ENCODE data around the gene P2RX3. TPM values are rescaled to one million over a fixed set of nuclear protein-coding genes. Genes with fewer than 3 reads are reported as not detected.

Gene P2RX3
- total RNA-seq, 1 experiment from 2014 or later: not detected

GRCh38 chr11:57330029-57330428 lies 8.1 kb upstream of the P2RX3 start:
- H3K4me2 ChIP-seq: no peak overlapping the region
- peaks cover 34% of the 10 kb centered on the region for H3K79me2 ChIP-seq (ENCODE audit: low read depth)
- ChIA-PET CTCF (no interaction called here), POLR2A (ENCODE audit: unreplicated experiment) (no interaction called here)
- H3F3A ChIP-seq (ENCODE audit: insufficient read depth, low read depth): peaks cover 31% of the 10 kb centered on the region
- no peaks in the 10 kb centered on the region for H4K20me1 ChIP-seq (ENCODE audit: insufficient read depth)
- no peak overlapping the region for H2AFZ ChIP-seq
- H3K27ac ChIP-seq: no peak overlapping the region
- H3K4me1 ChIP-seq (replicated peaks; ENCODE audit: insufficient read depth): peaks cover 30% of the 10 kb centered on the region
- H3K4me3 ChIP-seq: no peak overlapping the region
- no peak for DNase-seq
- no peak for TF ChIP-seq CTCF (conservative IDR thresholded peaks at IDR 0.05)
- no peak for TF ChIP-seq EZH2 (IDR thresholded peaks at IDR 0.05; ENCODE audit: low read depth)
- no peaks in the 10 kb centered on the region for H3K9me2 ChIP-seq (ENCODE audit: insufficient read depth)
- H3K9me3 ChIP-seq (ENCODE audit: insufficient read depth, low read depth): no peaks in the 10 kb centered on the region
- intact Hi-C loops (cut with micrococcal nuclease; ENCODE audit: unreplicated experiment): no loop called here
- no TSS peak for BruUV-seq (replicated peaks)
- peaks cover 78% of the 10 kb centered on the region for H3K36me3 ChIP-seq (ENCODE audit: low read depth)
- H3K27me3 ChIP-seq (ENCODE audit: insufficient read depth, low read depth): no peaks in the 10 kb centered on the region

GRCh38 chr11:57331720-57332119 lies 6.4 kb upstream of the P2RX3 start:
- peaks cover 76% of the 10 kb centered on the region for H3K36me3 ChIP-seq (ENCODE audit: low read depth)
- CTCF ChIA-PET: no interaction called here

GRCh38 chr11:57332694-57333440 lies 5.3 kb upstream of the P2RX3 start:
- Histone ChIP-seq H3K27ac (no peak overlapping the region), H3K9me3 (ENCODE audit: insufficient read depth, low read depth) (no peaks in the 10 kb centered on the region), H3K4me1 (replicated peaks; ENCODE audit: insufficient read depth) (peaks cover 19% of the 10 kb centered on the region), H3K27me3 (ENCODE audit: insufficient read depth, low read depth) (no peaks in the 10 kb centered on the region), H3K79me2 (ENCODE audit: low read depth) (peaks cover 45% of the 10 kb centered on the region), H3K36me3 (ENCODE audit: low read depth) (peaks cover 64% of the 10 kb centered on the region), H3K4me3 (no peak overlapping the region), H3K9me2 (ENCODE audit: insufficient read depth) (no peaks in the 10 kb centered on the region), H4K20me1 (ENCODE audit: insufficient read depth) (no peaks in the 10 kb centered on the region), H2AFZ (no peak overlapping the region), H3K4me2 (no peak overlapping the region), H3F3A (ENCODE audit: insufficient read depth, low read depth) (peaks cover 4% of the 10 kb centered on the region; the same call in 1 of the 2 replicates)
- BruUV-seq (replicated peaks): no TSS peak
- intact Hi-C loops (cut with micrococcal nuclease; ENCODE audit: unreplicated experiment): no loop called here
- ChIA-PET POLR2A (ENCODE audit: unreplicated experiment) (no interaction called here), CTCF (no interaction called here)
- DNase-seq: no peak
- TF ChIP-seq EZH2 (IDR thresholded peaks at IDR 0.05; ENCODE audit: low read depth) (no peak), CTCF (conservative IDR thresholded peaks at IDR 0.05) (no peak)

More at GRCh38 chr11:57331720-57332119, 6.4 kb upstream of the P2RX3 start:
- Histone ChIP-seq H4K20me1 (ENCODE audit: insufficient read depth) (no peaks in the 10 kb centered on the region), H3K27me3 (ENCODE audit: insufficient read depth, low read depth) (no peaks in the 10 kb centered on the region), H3K9me3 (ENCODE audit: insufficient read depth, low read depth) (no peaks in the 10 kb centered on the region), H3F3A (ENCODE audit: insufficient read depth, low read depth) (peaks cover 14% of the 10 kb centered on the region), H3K9me2 (ENCODE audit: insufficient read depth) (no peaks in the 10 kb centered on the region), H3K79me2 (ENCODE audit: low read depth) (peaks cover 45% of the 10 kb centered on the region), H3K4me2 (no peak overlapping the region), H3K4me1 (replicated peaks; ENCODE audit: insufficient read depth) (peaks cover 24% of the 10 kb centered on the region), H2AFZ (no peak overlapping the region), H3K27ac (no peak overlapping the region), H3K4me3 (no peak overlapping the region)
- no peak for TF ChIP-seq CTCF (conservative IDR thresholded peaks at IDR 0.05)
- TF ChIP-seq EZH2 (IDR thresholded peaks at IDR 0.05; ENCODE audit: low read depth): no peak
- intact Hi-C loops (cut with micrococcal nuclease; ENCODE audit: unreplicated experiment): no loop called here
- POLR2A ChIA-PET (ENCODE audit: unreplicated experiment): no interaction called here
- BruUV-seq (replicated peaks): no TSS peak
- DNase-seq: no peak

Data from PC-9 (cell line).